SU-DHL-6 (cell line): ENCODE results near the gene USP6.

ENCODE experiments used
- CTCF ChIP-seq: fragments of 200-600 bp; sonication (generic); IDR thresholded peaks from one replicate; pipeline ENCODE4 v1.5.1; 2017; ENCODE audit warnings: antibody characterized with exemption, mild to moderate bottlenecking, low read length, moderate library complexity; ENCODE audit not compliant: insufficient read depth, poor library complexity, severe bottlenecking
- EZH2phosphoT487 ChIP-seq: fragments of 200-600 bp; sonication (generic), shearing (Covaris generic); conservative IDR thresholded peaks from 2 replicates; pipeline ENCODE4 v1.6.1; 2018; ENCODE audit warnings: mild to moderate bottlenecking, antibody characterized with exemption, low read length, moderate library complexity, mixed read lengths

DNA sequence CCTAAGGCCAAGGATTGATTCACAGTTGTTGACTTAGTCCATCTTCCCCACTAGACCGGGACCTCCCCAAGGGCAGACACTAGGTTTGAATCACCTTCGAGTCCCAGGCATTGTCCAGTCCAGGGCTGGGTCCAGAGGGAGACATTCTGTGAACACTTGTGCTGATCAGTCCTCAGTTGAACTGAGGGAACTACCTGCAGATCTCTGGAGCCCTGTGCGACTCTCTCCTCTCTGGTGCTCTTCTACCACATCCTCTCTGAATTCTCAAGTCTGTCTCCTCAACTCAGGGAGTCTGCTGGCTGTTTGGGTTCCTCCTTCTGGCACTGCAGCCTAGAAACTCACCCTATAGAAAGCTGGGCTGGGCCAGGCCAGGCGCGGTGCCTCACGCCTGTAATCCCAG, 15.0 kb upstream of the USP6 start:
- TF ChIP-seq CTCF (no peak), EZH2phosphoT487 (no peak)
